H9 (cell line): ENCODE measurements around the gene SMYD2. TPM values are rescaled to one million over a fixed set of nuclear protein-coding genes. Genes with fewer than 3 reads are reported as not detected.

Experiments
- DNase-seq: peaks from one replicate; pipeline ENCODE4 v3.0.0-alpha.2; 2017
- H2AFZ ChIP-seq: one replicate; pipeline ENCODE4 v1.6.1; 2013; ENCODE audit warnings: mild to moderate bottlenecking, low read length, control low read depth, moderate library complexity
- H2AK5ac ChIP-seq: 2 replicates; pipeline ENCODE4 v1.6.1; 2013; ENCODE audit warnings: low read length, control low read depth, mixed read lengths; ENCODE audit not compliant: insufficient read length
- H2BK120ac ChIP-seq: one replicate; pipeline ENCODE4 v1.6.1; 2013; ENCODE audit warnings: low read depth, mild to moderate bottlenecking, low read length, control low read depth, inconsistent platforms; ENCODE audit not compliant: poor library complexity, severe bottlenecking
- H2BK12ac ChIP-seq: 2 replicates; pipeline ENCODE4 v1.6.1; 2013; ENCODE audit warnings: low read length, control low read depth, mixed read lengths, low read depth; ENCODE audit not compliant: insufficient read length
- H2BK15ac ChIP-seq: 2 replicates; pipeline ENCODE4 v1.6.1; 2013; ENCODE audit warnings: low read depth, low read length, control low read depth
- H2BK20ac ChIP-seq: one replicate; pipeline ENCODE4 v1.6.1; 2013; ENCODE audit warnings: low read depth, mild to moderate bottlenecking, low read length, control low read depth, inconsistent platforms; ENCODE audit not compliant: poor library complexity, severe bottlenecking
- H2BK5ac ChIP-seq: 2 replicates; pipeline ENCODE4 v1.6.1; 2013; ENCODE audit warnings: low read length, control low read depth, mixed read lengths; ENCODE audit not compliant: insufficient read length
- H3K14ac ChIP-seq: 2 replicates; pipeline ENCODE4 v1.6.1; 2013; ENCODE audit warnings: low read length, control low read depth; ENCODE audit not compliant: insufficient read depth
- H3K18ac ChIP-seq: 2 replicates; pipeline ENCODE4 v1.6.1; 2013; ENCODE audit warnings: low read depth, mild to moderate bottlenecking, mixed read lengths, low read length, control low read depth; ENCODE audit not compliant: insufficient read length
- H3K23ac ChIP-seq: 2 replicates; pipeline ENCODE4 v1.6.1; 2013; ENCODE audit warnings: low read length, control low read depth, mixed read lengths, low read depth; ENCODE audit not compliant: insufficient read length
- H3K23me2 ChIP-seq: 2 replicates; pipeline ENCODE4 v1.6.1; 2013; ENCODE audit warnings: low read depth, mild to moderate bottlenecking, mixed read lengths, low read length, control low read depth; ENCODE audit not compliant: insufficient read length, poor library complexity, severe bottlenecking
- H3K27ac ChIP-seq: 2 replicates; pipeline ENCODE4 v1.5.1; 2013; ENCODE audit warnings: low read length, control low read depth, mixed read lengths, low read depth; ENCODE audit not compliant: insufficient read length
- H3K27me3 ChIP-seq: 2 replicates; pipeline ENCODE4 v1.6.1; 2013; ENCODE audit warnings: low read length, control low read depth, inconsistent platforms; ENCODE audit not compliant: insufficient read depth
- H3K4ac ChIP-seq: 2 replicates; pipeline ENCODE4 v1.6.1; 2013; ENCODE audit warnings: low read depth, mild to moderate bottlenecking, control low read depth, inconsistent platforms, low read length, moderate library complexity
- H3K4me1 ChIP-seq: 2 replicates; pipeline ENCODE4 v1.6.1; 2013; ENCODE audit warnings: low read length, control low read depth, inconsistent platforms; ENCODE audit not compliant: insufficient read depth
- H3K4me2 ChIP-seq: 2 replicates; pipeline ENCODE4 v1.6.1; 2013; ENCODE audit warnings: low read length, control low read depth, mixed read lengths; ENCODE audit not compliant: insufficient read length, insufficient read depth
- H3K56ac ChIP-seq: 2 replicates; pipeline ENCODE4 v1.6.1; 2013; ENCODE audit warnings: low read depth, mild to moderate bottlenecking, mixed read lengths, low read length, control low read depth; ENCODE audit not compliant: insufficient read length
- H3K79me1 ChIP-seq: 2 replicates; pipeline ENCODE4 v1.6.1; 2013; ENCODE audit warnings: low read depth, mild to moderate bottlenecking, moderate library complexity, low read length, control low read depth, inconsistent platforms; ENCODE audit not compliant: insufficient read depth, poor library complexity, severe bottlenecking
- H3K79me2 ChIP-seq: 2 replicates; pipeline ENCODE4 v1.6.1; 2013; ENCODE audit warnings: low read length, control low read depth, inconsistent platforms; ENCODE audit not compliant: insufficient read depth
- H3K9ac ChIP-seq: 2 replicates; pipeline ENCODE4 v1.6.1; 2013; ENCODE audit warnings: low read length, control low read depth, mixed read lengths; ENCODE audit not compliant: insufficient read length; ENCODE audit errors: extremely low read depth
- H3K9me3 ChIP-seq: one replicate; pipeline ENCODE4 v1.6.1; 2013; ENCODE audit warnings: low read depth, low read length, inconsistent platforms; ENCODE audit not compliant: control insufficient read depth
- H3T11ph ChIP-seq: one replicate; pipeline ENCODE4 v1.6.1; 2013; ENCODE audit warnings: mild to moderate bottlenecking, low read length, control low read depth, inconsistent platforms
- H4K20me1 ChIP-seq: one replicate; pipeline ENCODE4 v1.6.1; 2013; ENCODE audit not compliant: control insufficient read depth, insufficient read length, insufficient read depth
- H4K5ac ChIP-seq: 2 replicates; pipeline ENCODE4 v1.6.1; 2013; ENCODE audit warnings: low read depth, mild to moderate bottlenecking, mixed read lengths, low read length, control low read depth; ENCODE audit not compliant: insufficient read length
- H4K8ac ChIP-seq: replicated peaks from 2 replicates; pipeline ENCODE4 v1.6.1; 2013; ENCODE audit warnings: low read length, control low read depth, mixed read lengths, low read depth; ENCODE audit not compliant: insufficient read length
- H4K91ac ChIP-seq: 2 replicates; pipeline ENCODE4 v1.6.1; 2013; ENCODE audit warnings: low read depth, mild to moderate bottlenecking, moderate library complexity, mixed read lengths, low read length, control low read depth; ENCODE audit not compliant: insufficient read length
- H3K27ac Mint-ChIP-seq, 3 experiments: 2 replicates in 2 of 3; 3 replicates in 1 of 3; pipeline ENCODE4 v1.8.0; 2020 to 2021; ENCODE audit warnings: mixed read lengths in 3 of 3, mild to moderate bottlenecking in 1 of 3, moderate library complexity in 1 of 3
- H3K27me3 Mint-ChIP-seq: 2 replicates; pipeline ENCODE4 v1.8.0; 2021; ENCODE audit warnings: low read depth, mild to moderate bottlenecking, moderate library complexity, mixed read lengths
- H3K36me3 Mint-ChIP-seq, 3 experiments: 2 replicates in 2 of 3; 3 replicates in 1 of 3; pipeline ENCODE4 v1.8.0; 2020 to 2021; ENCODE audit warnings: low read depth in 3 of 3, mixed read lengths in 3 of 3; ENCODE audit not compliant: insufficient read depth in 1 of 3
- H3K4me1 Mint-ChIP-seq, 2 experiments: 2 replicates each; pipeline ENCODE4 v1.8.0; 2020; ENCODE audit warnings: mixed read lengths in 2 of 2
- H3K4me3 Mint-ChIP-seq, 2 experiments: 2 replicates in 1 of 2; 3 replicates in 1 of 2; pipeline ENCODE4 v1.8.0; 2020 to 2021; ENCODE audit warnings: mild to moderate bottlenecking in 2 of 2, mixed read lengths in 2 of 2, moderate library complexity in 1 of 2
- H3K9me3 Mint-ChIP-seq, 2 experiments: 2 replicates in 1 of 2; 3 replicates in 1 of 2; pipeline ENCODE4 v1.8.0; 2020; ENCODE audit warnings: mild to moderate bottlenecking in 2 of 2, mixed read lengths in 2 of 2, moderate library complexity in 1 of 2
- WGBS: extraction: QIAGEN DNeasy Blood & Tissue Kit; methylation state at CpG from one replicate; pipeline ENCODE4 v1.1.7; 2013; ENCODE audit warnings: missing lambda C conversion rate, low lambda C conversion rate, mixed read lengths; ENCODE audit not compliant: insufficient read length; ENCODE audit errors: extremely low coverage; 5-methylcytosine and 5-hydroxymethylcytosine counted together
- total RNA-seq: library from RNA; stranded (reverse); gene quantifications from 2 replicates; pipeline ENCODE4 v1.2.1, GENCODE V29; 2021
- TF ChIP-seq, protein P1 (sequence below): fragments of 200-600 bp; sonication (generic); conservative IDR thresholded peaks from 3 replicates; pipeline ENCODE4 v1.8.0; 2021; ENCODE audit warnings: antibody characterized with exemption, mild to moderate bottlenecking

SMYD2 gene
- total RNA-seq, 1 experiment from 2014 or later, result 10.9 TPM

DNA sequence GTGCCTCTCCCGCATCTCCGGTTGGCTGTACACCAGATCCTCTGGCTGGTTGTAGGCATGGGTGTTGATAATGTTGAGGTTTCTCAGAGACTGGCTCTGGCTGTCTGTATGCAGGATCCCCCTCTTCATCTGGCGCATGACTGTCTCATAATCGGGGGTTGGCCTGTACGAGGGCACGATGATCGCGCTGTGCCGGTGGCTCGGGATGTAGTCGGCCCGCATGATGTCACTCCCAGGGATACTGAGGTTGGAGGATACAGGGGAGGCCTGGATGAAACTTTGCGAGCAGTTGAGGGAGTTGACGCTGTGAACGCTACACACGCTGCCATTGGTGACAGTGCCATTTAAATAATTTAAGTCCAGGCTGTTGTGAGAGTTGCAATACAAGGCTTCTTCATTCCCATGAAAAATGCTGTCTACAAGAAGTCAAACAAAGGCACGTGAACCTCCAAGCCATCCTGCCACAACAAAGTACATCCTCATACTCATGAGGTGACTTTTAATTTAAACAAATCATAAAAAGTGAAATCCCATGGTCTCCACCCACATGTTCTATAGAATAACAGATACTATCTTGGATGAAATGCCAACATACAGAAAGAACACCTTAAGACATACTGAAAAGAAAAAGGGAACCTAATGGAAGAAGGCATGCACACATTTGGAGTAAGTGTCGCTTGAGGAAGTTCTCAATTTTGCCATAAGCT, 103.6 kb downstream of the SMYD2 start:
- no peak overlapping the region for H3K4me3 Mint-ChIP-seq
- Histone ChIP-seq H3K79me2 (no peaks in the 10 kb centered on the region), H2AFZ (no peak overlapping the region)

More for the DNA sequence above, 103.6 kb downstream of the SMYD2 start:
- no peak overlapping the region for H3K14ac ChIP-seq
- H3K79me1 ChIP-seq, result no peaks in the 10 kb centered on the region
- H3K4me1 ChIP-seq, result peaks cover 6% of the 10 kb centered on the region; the same call in 1 of the 2 replicates
- TF ChIP-seq, protein P1, sequence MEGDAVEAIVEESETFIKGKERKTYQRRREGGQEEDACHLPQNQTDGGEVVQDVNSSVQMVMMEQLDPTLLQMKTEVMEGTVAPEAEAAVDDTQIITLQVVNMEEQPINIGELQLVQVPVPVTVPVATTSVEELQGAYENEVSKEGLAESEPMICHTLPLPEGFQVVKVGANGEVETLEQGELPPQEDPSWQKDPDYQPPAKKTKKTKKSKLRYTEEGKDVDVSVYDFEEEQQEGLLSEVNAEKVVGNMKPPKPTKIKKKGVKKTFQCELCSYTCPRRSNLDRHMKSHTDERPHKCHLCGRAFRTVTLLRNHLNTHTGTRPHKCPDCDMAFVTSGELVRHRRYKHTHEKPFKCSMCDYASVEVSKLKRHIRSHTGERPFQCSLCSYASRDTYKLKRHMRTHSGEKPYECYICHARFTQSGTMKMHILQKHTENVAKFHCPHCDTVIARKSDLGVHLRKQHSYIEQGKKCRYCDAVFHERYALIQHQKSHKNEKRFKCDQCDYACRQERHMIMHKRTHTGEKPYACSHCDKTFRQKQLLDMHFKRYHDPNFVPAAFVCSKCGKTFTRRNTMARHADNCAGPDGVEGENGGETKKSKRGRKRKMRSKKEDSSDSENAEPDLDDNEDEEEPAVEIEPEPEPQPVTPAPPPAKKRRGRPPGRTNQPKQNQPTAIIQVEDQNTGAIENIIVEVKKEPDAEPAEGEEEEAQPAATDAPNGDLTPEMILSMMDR, result no peak
- H4K20me1 ChIP-seq, result no peaks in the 10 kb centered on the region
- no peak overlapping the region for H2BK120ac ChIP-seq
- Mint-ChIP-seq H3K27ac (peak overlapping the region in 1 of 3 experiments; percentile 61; a peak in 2 of 7 replicates), H3K36me3 (peaks cover 21 to 69% (median 40%) of the 10 kb centered on the region in 3 experiments; a peak in 6 of 7 replicates), H3K9me3 (no peaks in the 10 kb centered on the region), H3K4me1 (peaks cover 15 to 21% of the 10 kb centered on the region in 2 experiments), H3K27me3 (no peaks in the 10 kb centered on the region)
- no peak overlapping the region for H2BK12ac ChIP-seq
- H3T11ph ChIP-seq, result no peak overlapping the region
- DNase-seq, result no peak
- no peaks in the 10 kb centered on the region for H3K27me3 ChIP-seq
- no peak overlapping the region for H2BK20ac ChIP-seq
- no CpG with 5 or more reads among the region's 18 CpGs for WGBS
- H2BK5ac ChIP-seq, result no peak overlapping the region
- no peak overlapping the region for H4K8ac ChIP-seq
- H3K23me2 ChIP-seq, result no peaks in the 10 kb centered on the region
- no peak overlapping the region for H3K23ac ChIP-seq
- no peak overlapping the region for H4K91ac ChIP-seq
- no peak overlapping the region for H3K56ac ChIP-seq
- H2BK15ac ChIP-seq, result no peak overlapping the region
- no peak overlapping the region for H4K5ac ChIP-seq
- H3K9me3 ChIP-seq, result no peaks in the 10 kb centered on the region
- no peak overlapping the region for H3K4me2 ChIP-seq
- H3K4ac ChIP-seq, result no peak overlapping the region
- no peak overlapping the region for H3K27ac ChIP-seq
- H3K9ac ChIP-seq, result no peak overlapping the region
- no peak overlapping the region for H3K18ac ChIP-seq
- H2AK5ac ChIP-seq, result no peak overlapping the region
